KMS-11 (cell line): ENCODE results near the gene RAD52.

Source experiments
- H2AFZ ChIP-seq: fragments of 200-600 bp; sonication (generic); 2 replicates; pipeline ENCODE4 v1.6.1; 2016; ENCODE audit warnings: antibody characterized with exemption, mixed run types, low read depth
- H3K27ac ChIP-seq: fragments of 200-600 bp; sonication (generic); 2 replicates; pipeline ENCODE4 v1.6.1; 2016; ENCODE audit warnings: mild to moderate bottlenecking, mixed run types
- H3K27me3 ChIP-seq: fragments of 200-600 bp; sonication (generic); 2 replicates; pipeline ENCODE4 v1.6.1; 2017; ENCODE audit warnings: mild to moderate bottlenecking, low read depth, mixed run types, moderate library complexity; ENCODE audit not compliant: insufficient read depth
- H3K36me3 ChIP-seq: fragments of 200-600 bp; sonication (generic); 2 replicates; pipeline ENCODE4 v1.6.1; 2017; ENCODE audit warnings: mild to moderate bottlenecking, mixed run types; ENCODE audit not compliant: insufficient read depth
- H3K4me1 ChIP-seq: fragments of 200-600 bp; sonication (generic); 2 replicates; pipeline ENCODE4 v1.6.1; 2016; ENCODE audit warnings: mild to moderate bottlenecking, low read depth, mixed run types; ENCODE audit not compliant: poor library complexity, severe bottlenecking
- H3K4me2 ChIP-seq: fragments of 200-600 bp; sonication (generic); 2 replicates; pipeline ENCODE4 v1.7.0; 2016; ENCODE audit warnings: mild to moderate bottlenecking, mixed run types
- H3K4me3 ChIP-seq: fragments of 200-600 bp; sonication (generic); IDR thresholded peaks from 2 replicates; pipeline ENCODE4 v1.6.1; 2017; ENCODE audit warnings: low read depth, low read length, mixed read lengths; ENCODE audit not compliant: insufficient read depth
- H3K79me2 ChIP-seq: fragments of 200-600 bp; sonication (generic); 2 replicates; pipeline ENCODE4 v1.6.1; 2016; ENCODE audit warnings: low read depth, mixed run types; ENCODE audit not compliant: insufficient read depth
- H3K9ac ChIP-seq: fragments of 200-600 bp; sonication (generic); 2 replicates; pipeline ENCODE4 v1.6.1; 2016; ENCODE audit warnings: mild to moderate bottlenecking, mixed run types
- H4K20me1 ChIP-seq: fragments of 200-600 bp; sonication (generic); 2 replicates; pipeline ENCODE4 v1.6.1; 2016; ENCODE audit warnings: mild to moderate bottlenecking, mixed run types; ENCODE audit not compliant: insufficient read depth
- CTCF ChIP-seq: fragments of 200-600 bp; sonication (generic); conservative IDR thresholded peaks from 2 replicates; pipeline ENCODE4 v1.6.1; 2017; ENCODE audit warnings: low read depth, mild to moderate bottlenecking, antibody characterized with exemption, low read length, moderate library complexity, mixed read lengths

The RAD52 gene

GRCh38 chr12:879641-880040 lies 69.9 kb downstream of the RAD52 start:
- Histone ChIP-seq H3K27me3 (no peaks in the 10 kb centered on the region), H2AFZ (no peak overlapping the region), H3K4me2 (no peak overlapping the region), H3K9ac (no peak overlapping the region), H4K20me1 (no peaks in the 10 kb centered on the region), H3K4me3 (no peak overlapping the region), H3K27ac (no peak overlapping the region), H3K79me2 (no peaks in the 10 kb centered on the region), H3K4me1 (peaks cover 67% of the 10 kb centered on the region), H3K36me3 (peaks cover 18% of the 10 kb centered on the region; the same call in 1 of the 2 replicates)
- no peak for TF ChIP-seq CTCF

GRCh38 chr12:873954-874353 lies 75.5 kb downstream of the RAD52 start:
- Histone ChIP-seq H4K20me1 (no peaks in the 10 kb centered on the region), H3K4me2 (peak overlapping the region; percentile 83), H3K36me3 (peaks cover 7% of the 10 kb centered on the region; the same call in 1 of the 2 replicates), H3K79me2 (no peaks in the 10 kb centered on the region; the same call in 1 of the 2 replicates), H3K4me3 (no peak overlapping the region), H3K27ac (peak overlapping the region; percentile 64), H3K4me1 (peaks cover 73% of the 10 kb centered on the region), H3K9ac (peak overlapping the region; percentile 13; the same call in 1 of the 2 replicates), H2AFZ (no peak overlapping the region), H3K27me3 (no peaks in the 10 kb centered on the region)
- no peak for TF ChIP-seq CTCF

DNA sequence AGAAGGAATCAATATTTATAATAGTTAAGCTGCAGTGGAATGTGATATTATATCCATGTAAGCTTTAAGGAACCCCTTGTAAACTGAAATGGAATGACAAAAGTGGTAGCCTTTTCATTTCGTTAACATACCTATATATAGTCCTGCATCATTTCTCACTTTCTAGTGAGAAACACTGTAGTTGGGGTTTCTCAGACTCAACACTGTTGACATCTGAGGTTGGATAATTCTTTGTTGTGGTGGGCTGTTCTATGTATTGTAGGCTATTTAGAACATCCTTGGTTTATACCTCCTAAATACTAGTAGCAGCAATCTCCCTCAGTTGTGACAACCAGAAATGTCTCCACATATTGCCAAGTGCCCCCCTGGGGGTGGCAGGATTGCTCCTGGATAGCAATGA lies 79.1 kb downstream of the RAD52 start:
- Histone ChIP-seq H3K4me3 (no peak overlapping the region), H2AFZ (no peak overlapping the region), H3K4me2 (peak overlapping the region; percentile 83), H4K20me1 (no peaks in the 10 kb centered on the region), H3K4me1 (peaks cover 78% of the 10 kb centered on the region), H3K27me3 (no peaks in the 10 kb centered on the region), H3K9ac (no peak overlapping the region), H3K27ac (peak overlapping the region; percentile 64), H3K36me3 (no peaks in the 10 kb centered on the region), H3K79me2 (peaks cover 7% of the 10 kb centered on the region; the same call in 1 of the 2 replicates)
- no peak for TF ChIP-seq CTCF

DNA sequence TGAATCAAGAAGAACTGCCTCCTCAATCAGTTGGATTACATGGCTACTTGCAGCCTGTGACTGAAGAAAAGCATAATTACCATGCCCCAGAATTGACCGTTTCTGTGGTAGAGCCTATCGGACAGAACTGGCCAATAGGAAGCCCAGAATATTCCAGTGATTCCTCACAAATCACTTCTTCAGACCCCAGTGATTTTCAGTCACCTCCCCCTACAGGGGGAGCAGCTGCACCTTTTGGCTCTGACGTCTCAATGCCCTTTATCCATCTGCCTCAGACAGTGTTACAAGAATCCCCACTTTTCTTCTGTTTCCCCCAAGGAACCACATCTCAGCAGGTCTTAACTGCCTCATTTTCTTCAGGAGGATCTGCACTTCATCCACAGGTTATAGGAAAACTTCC lies 80.8 kb downstream of the RAD52 start:
- Histone ChIP-seq H4K20me1 (no peaks in the 10 kb centered on the region), H3K27ac (no peak overlapping the region), H3K36me3 (no peaks in the 10 kb centered on the region; the same call in 1 of the 2 replicates), H3K79me2 (peaks cover 7% of the 10 kb centered on the region; the same call in 1 of the 2 replicates), H3K4me1 (peaks cover 61% of the 10 kb centered on the region), H3K4me3 (no peak overlapping the region), H3K4me2 (peak overlapping the region; percentile 83), H3K27me3 (no peaks in the 10 kb centered on the region), H2AFZ (no peak overlapping the region), H3K9ac (no peak overlapping the region)
- no peak for TF ChIP-seq CTCF
